Heart left ventricle (tissue), 16 donors: ENCODE measurements around the gene TFPT. TPM values are rescaled to one million over a fixed set of nuclear protein-coding genes. Genes with fewer than 3 reads are reported as not detected.

Experiments used
- ATAC-seq, 4 donors: fragments of 200-7000 bp; cut with Tn5 transposase; one replicate each; pipeline ENCODE4 v1.9.1; 2020 to 2022; ENCODE audit warnings: moderate library complexity in 4 of 4, mild to moderate bottlenecking in 3 of 4, moderate number of reproducible peaks in 1 of 4
- DNase-seq, 5 donors: peaks; one replicate each; pipeline ENCODE4 v3.0.0-alpha.2; 2020
- H3K27ac ChIP-seq, 12 donors: fragments of 200-600 bp; sonication (generic) in 4 of 12; one replicate each; pipeline versions ENCODE4 v1.5.0 to v1.8.0; 2016 to 2022; ENCODE audit warnings: mild to moderate bottlenecking in 2 of 12
- H3K27me3 ChIP-seq, 9 donors: fragments of 200-600 bp; sonication (generic) in 2 of 9; one replicate each; pipeline versions ENCODE4 v1.5.1 to v1.8.0; 2016 to 2022; ENCODE audit warnings: mild to moderate bottlenecking in 3 of 9
- H3K36me3 ChIP-seq, 9 donors: fragments of 200-600 bp; sonication (generic) in 2 of 9; one replicate each; pipeline versions ENCODE4 v1.5.0 to v1.8.0; 2018 to 2022; ENCODE audit warnings: mild to moderate bottlenecking in 2 of 9
- H3K4me1 ChIP-seq, 12 donors: fragments of 200-600 bp; sonication (generic) in 4 of 12; one replicate each; pipeline versions ENCODE4 v1.5.0 to v1.8.0; 2016 to 2022; ENCODE audit warnings: mild to moderate bottlenecking in 3 of 12
- H3K4me3 ChIP-seq, 12 donors: fragments of 200-600 bp; sonication (generic) in 4 of 12; one replicate each; pipeline versions ENCODE4 v1.5.0 to v1.8.0; 2017 to 2022; ENCODE audit warnings: mild to moderate bottlenecking in 9 of 12, moderate library complexity in 4 of 12
- H3K9me3 ChIP-seq, 12 donors: fragments of 200-600 bp; sonication (generic) in 4 of 12; one replicate each; pipeline versions ENCODE4 v1.5.0 to v1.8.0; 2016 to 2022; ENCODE audit warnings: mild to moderate bottlenecking in 1 of 12
- CTCF ChIP-seq, 12 donors: fragments of 200-600 bp; sonication (generic) in 4 of 12; IDR thresholded peaks; one replicate each; pipeline versions ENCODE4 v1.5.0 to v1.8.0; 2018 to 2022; ENCODE audit warnings: antibody characterized with exemption in 12 of 12, mild to moderate bottlenecking in 5 of 12
- POLR2A ChIP-seq, 2 donors: fragments of 450-650 bp; IDR thresholded peaks; one replicate each; pipeline ENCODE4 v1.6.1; 2017; ENCODE audit warnings: antibody characterized with exemption in 2 of 2, mild to moderate bottlenecking in 2 of 2, moderate library complexity in 2 of 2
- WGBS, 4 donors: extraction: QIAGEN DNeasy Blood & Tissue Kit in 2 of 4; methylation state at CpG; one replicate each; pipeline versions ENCODE4 v1.1.5 to v1.1.7; 2013 to 2018; 5-methylcytosine and 5-hydroxymethylcytosine counted together
- intact Hi-C, 10 donors: fragments of 100-400 bp; cut with DNase I; formaldehyde crosslinking; loops; one replicate each; pipeline versions ENCODE4 v1.11.1 to v1.14.2; 2022
- polyA plus RNA-seq, 2 donors: library from polyadenylated mRNA; stranded (reverse); fragments of 200-250 nt; gene quantifications; one replicate each; pipeline ENCODE4 v1.2.3, GENCODE V29; 2013
- total RNA-seq, 9 donors: library from RNA; depleted of rRNA in 2 of 9; stranded (reverse); fragments of >200 nt in 2 of 9; fragmentation: NEBNext Ultra II Directional in 3 of 9; extraction: Animal tissue kit (Norgen Biotek cat#: 25700) in 3 of 9; gene quantifications; one replicate each; pipeline versions ENCODE4 v1.1.0 to v1.2.4, GENCODE V29; 2016 to 2023
- donor health status: ischemic (EF 13 %, LVEDD 7.1; RV severe dilation, severe dysfunction).
- donor health status: healthy with polysubstance abuse.
- donor health status: DM: no; HTN: yes; CAD: no.
- donor health status: DM: no; HTN: no; CAD: no.
- donor health status: ischemic (EF 25% LVEDD 6.9; RV normal size, moderate dysfunction).
- donor health status: ischemic (EF 25% LVEDD 5.7; RV mildly dilated, moderate dysfunction).
- donor health status: healthy.
- donor health status: DM: yes; HTN: yes; CAD: no.
- donor health status: ischemic (EF 35%, LVEDD 5.7; RV mildly dilated, moderate dysfunction).
- donor health status: nonischemic (EF 11% LVEDD 7.7; RV severe dilation, severe dysfunction).
- donor health status: DM: yes; HTN: yes; CAD: no.
- donor health status: PGD.
- donor health status: ischemic (EF 29% LVEDD 5.4; RV normal size, mild dysfunction).
- donor health status: nonischemic (EF 23%, LVEDD 6.1; RV moderate dilation, normal function).

The TFPT gene
- total and polyA plus RNA-seq, 11 donors: 9.6 to 26.5 (median 12.5) TPM

- Histone ChIP-seq H3K27me3 (peaks cover 0 to 16% (median 2%) of the 10 kb centered on the region in 9 donors), H3K4me1 (peaks cover 4 to 57% (median 36%) of the 10 kb centered on the region in 12 donors), H3K9me3 (no peaks in the 10 kb centered on the region), H3K27ac (peak overlapping the region in 4 of 12 donors; percentile 30 to 76 (median 44)), H3K36me3 (peaks cover 0 to 6% (median 3%) of the 10 kb centered on the region in 9 donors), H3K4me3 (peak overlapping the region in 9 of 12 donors; percentile 44 to 58 (median 50))
- DNase-seq (no peak), ATAC-seq (no peak)
- intact Hi-C loops: no loop called here
- 68 to 81% (median 76%) methylated on average over 14 of the region's 14 CpGs for WGBS, 4 donors
- no peak for TF ChIP-seq POLR2A (IDR thresholded peaks at IDR 0.05)
- TF ChIP-seq CTCF (IDR thresholded peaks at IDR 0.05): no peak
These were observed 47.4 kb upstream of the TFPT start for GRCh38 chr19:54162884-54163283.

- DNase-seq (peak; percentile 82 to 93 (median 89)), ATAC-seq (peak in 3 of 4 donors; percentile 43 to 53 (median 49))
- TF ChIP-seq CTCF (IDR thresholded peaks at IDR 0.05) (no peak), POLR2A (IDR thresholded peaks at IDR 0.05) (no peak)
- peaks cover 4 to 57% (median 36%) of the 10 kb centered on the region in 12 donors for H3K4me1 ChIP-seq
- no peaks in the 10 kb centered on the region for H3K9me3 ChIP-seq
- intact Hi-C loops: no loop called here
- H3K36me3 ChIP-seq: peaks cover 0 to 11% (median 8%) of the 10 kb centered on the region in 9 donors
- H3K27ac ChIP-seq: peak overlapping the region in 5 of 12 donors; percentile 30 to 76 (median 34)
- H3K4me3 ChIP-seq: peak overlapping the region in 10 of 12 donors; percentile 27 to 58 (median 50)
- WGBS, 4 donors: 3 to 5% (median 3%) methylated on average over 26 to 35 of the region's 35 CpGs
- H3K27me3 ChIP-seq: peaks cover 0 to 16% (median 2%) of the 10 kb centered on the region in 9 donors
These were observed 46.9 kb upstream of the TFPT start for GRCh38 chr19:54162241-54162805.

- ATAC-seq (no peak), DNase-seq (no peak)
- H3K9me3 ChIP-seq: no peaks in the 10 kb centered on the region
- TF ChIP-seq CTCF (IDR thresholded peaks at IDR 0.05): no peak
- no peak for TF ChIP-seq POLR2A (IDR thresholded peaks at IDR 0.05)
- peaks cover 0 to 26% (median 23%) of the 10 kb centered on the region in 9 donors for H3K36me3 ChIP-seq
- H3K4me3 ChIP-seq: peak overlapping the region in 9 of 12 donors; percentile 50 to 84 (median 71)
- 50 to 55% (median 52%) methylated on average over 12 to 13 of the region's 13 CpGs for WGBS, 4 donors
- H3K4me1 ChIP-seq: peaks cover 4 to 57% (median 36%) of the 10 kb centered on the region in 12 donors
- H3K27ac ChIP-seq: peak overlapping the region in 5 of 12 donors; percentile 43 to 89 (median 81)
- H3K27me3 ChIP-seq: peaks cover 0 to 16% (median 0%) of the 10 kb centered on the region in 9 donors
- intact Hi-C loops: no loop called here
These were observed 45.4 kb upstream of the TFPT start for GRCh38 chr19:54160854-54161253.

- H3K27ac ChIP-seq: peak overlapping the region in 11 of 12 donors; percentile 43 to 98 (median 84)
- TF ChIP-seq POLR2A (IDR thresholded peaks at IDR 0.05) (no peak), CTCF (IDR thresholded peaks at IDR 0.05) (no peak)
- peaks cover 0 to 13% (median 0%) of the 10 kb centered on the region in 9 donors for H3K27me3 ChIP-seq
- intact Hi-C loops: no loop called here
- ATAC-seq (no peak), DNase-seq (no peak)
- peaks cover 0 to 32% (median 28%) of the 10 kb centered on the region in 9 donors for H3K36me3 ChIP-seq
- H3K4me1 ChIP-seq: peaks cover 4 to 57% (median 36%) of the 10 kb centered on the region in 12 donors
- peak overlapping the region; percentile 20 to 96 (median 68) for H3K4me3 ChIP-seq
- H3K9me3 ChIP-seq: no peaks in the 10 kb centered on the region
- WGBS, 4 donors: 0 to 3% (median 2%) methylated on average over 12 to 28 of the region's 28 CpGs
These were observed 44.8 kb upstream of the TFPT start for GRCh38 chr19:54160182-54160811.
